IPS-20b (cell line): Measurements from ENCODE around the gene MGAT4A.

ENCODE experiments used
- H3K27ac ChIP-seq: one replicate; pipeline ENCODE4 v1.5.1; 2013; ENCODE audit warnings: low read length
- H3K27me3 ChIP-seq: 2 replicates; pipeline ENCODE4 v1.6.1; 2013; ENCODE audit warnings: mild to moderate bottlenecking, low read length, inconsistent platforms; ENCODE audit not compliant: insufficient read depth
- H3K36me3 ChIP-seq: 2 replicates; pipeline ENCODE4 v1.6.1; 2013; ENCODE audit warnings: low read depth, mild to moderate bottlenecking, inconsistent platforms, low read length, moderate library complexity; ENCODE audit not compliant: insufficient read depth
- H3K4me1 ChIP-seq: 2 replicates; pipeline ENCODE4 v1.6.1; 2013; ENCODE audit warnings: mild to moderate bottlenecking, control low read depth, inconsistent platforms, low read length, moderate library complexity; ENCODE audit not compliant: insufficient read depth
- H3K4me3 ChIP-seq: 2 replicates; pipeline ENCODE4 v1.5.1; 2013; ENCODE audit warnings: mild to moderate bottlenecking, low read length, inconsistent platforms
- H3K9ac ChIP-seq: 2 replicates; pipeline ENCODE4 v1.6.1; 2013; ENCODE audit warnings: low read depth, mild to moderate bottlenecking, inconsistent platforms, low read length, moderate library complexity
- H3K9me3 ChIP-seq: 2 replicates; pipeline ENCODE4 v1.6.1; 2013; ENCODE audit warnings: mild to moderate bottlenecking, low read depth, low read length, inconsistent platforms; ENCODE audit not compliant: insufficient read depth

The MGAT4A gene

DNA sequence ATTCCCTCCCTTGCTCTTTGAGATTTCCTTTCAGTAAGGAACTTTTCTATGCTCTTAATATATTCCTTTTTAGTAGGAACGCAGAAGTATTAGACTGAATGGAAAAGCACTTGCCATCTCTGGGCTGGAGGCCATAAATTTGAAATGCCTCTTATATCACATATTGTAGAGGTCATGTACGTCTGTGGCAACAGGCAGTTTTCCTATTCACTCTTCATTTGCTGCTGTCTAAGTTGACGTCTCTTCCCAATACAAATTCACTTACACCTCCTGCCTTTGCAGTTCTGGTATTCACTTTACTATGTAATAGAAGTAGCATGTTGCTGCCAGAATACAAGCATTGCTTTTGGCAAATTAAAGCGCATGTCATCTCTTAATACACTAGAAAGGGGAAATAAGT, 34.7 kb downstream of the MGAT4A start:
- H3K27me3 ChIP-seq, result no peaks in the 10 kb centered on the region
- H3K36me3 ChIP-seq, result no peaks in the 10 kb centered on the region
- H3K4me3 ChIP-seq, result no peak overlapping the region
- H3K9me3 ChIP-seq, result no peaks in the 10 kb centered on the region
- no peak overlapping the region for H3K27ac ChIP-seq
- no peak overlapping the region for H3K9ac ChIP-seq
- no peaks in the 10 kb centered on the region for H3K4me1 ChIP-seq

DNA sequence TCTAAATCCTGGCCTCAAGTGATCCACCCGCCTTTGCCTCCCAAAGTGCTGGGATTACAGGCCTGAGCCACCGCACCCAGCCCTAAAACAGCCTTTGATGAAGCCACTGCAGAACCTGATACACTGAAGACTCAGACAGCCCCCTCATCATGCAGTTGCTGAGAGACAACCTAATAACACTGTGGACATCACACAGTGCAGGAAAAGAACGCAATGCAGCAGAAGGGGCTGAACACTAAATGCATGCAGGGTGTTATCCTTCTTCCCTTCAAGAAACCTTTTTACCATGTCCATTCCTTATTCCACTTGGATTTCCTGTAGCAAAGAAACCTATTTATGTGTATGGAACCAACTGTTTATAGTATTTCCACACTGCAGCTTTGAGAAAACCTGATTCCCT, 35.7 kb downstream of the MGAT4A start:
- no peaks in the 10 kb centered on the region for H3K9me3 ChIP-seq
- H3K27ac ChIP-seq, result no peak overlapping the region
- no peak overlapping the region for H3K9ac ChIP-seq
- H3K4me1 ChIP-seq, result no peaks in the 10 kb centered on the region
- H3K36me3 ChIP-seq, result no peaks in the 10 kb centered on the region
- no peak overlapping the region for H3K4me3 ChIP-seq
- H3K27me3 ChIP-seq, result no peaks in the 10 kb centered on the region

DNA sequence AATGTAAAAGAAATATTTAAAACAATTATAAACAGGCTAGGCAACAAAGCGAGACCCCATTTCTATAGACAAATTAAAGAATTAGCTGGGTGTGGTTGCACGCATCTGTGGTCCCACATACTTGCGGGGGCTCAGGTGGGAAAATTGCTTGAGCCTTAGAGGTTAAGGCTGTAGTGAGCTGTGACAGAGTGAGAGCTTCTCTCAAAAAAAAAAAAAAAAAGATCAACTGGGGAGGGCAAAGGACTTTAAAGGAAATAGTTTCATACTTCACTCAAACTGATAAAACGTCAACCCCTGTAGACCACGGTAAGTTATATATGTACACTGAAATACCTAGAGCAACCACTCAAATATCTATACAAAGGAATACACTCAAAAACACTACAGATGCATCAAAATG, 37.5 kb downstream of the MGAT4A start:
- Histone ChIP-seq H3K4me3 (no peak overlapping the region), H3K36me3 (no peaks in the 10 kb centered on the region), H3K9me3 (no peaks in the 10 kb centered on the region)

DNA sequence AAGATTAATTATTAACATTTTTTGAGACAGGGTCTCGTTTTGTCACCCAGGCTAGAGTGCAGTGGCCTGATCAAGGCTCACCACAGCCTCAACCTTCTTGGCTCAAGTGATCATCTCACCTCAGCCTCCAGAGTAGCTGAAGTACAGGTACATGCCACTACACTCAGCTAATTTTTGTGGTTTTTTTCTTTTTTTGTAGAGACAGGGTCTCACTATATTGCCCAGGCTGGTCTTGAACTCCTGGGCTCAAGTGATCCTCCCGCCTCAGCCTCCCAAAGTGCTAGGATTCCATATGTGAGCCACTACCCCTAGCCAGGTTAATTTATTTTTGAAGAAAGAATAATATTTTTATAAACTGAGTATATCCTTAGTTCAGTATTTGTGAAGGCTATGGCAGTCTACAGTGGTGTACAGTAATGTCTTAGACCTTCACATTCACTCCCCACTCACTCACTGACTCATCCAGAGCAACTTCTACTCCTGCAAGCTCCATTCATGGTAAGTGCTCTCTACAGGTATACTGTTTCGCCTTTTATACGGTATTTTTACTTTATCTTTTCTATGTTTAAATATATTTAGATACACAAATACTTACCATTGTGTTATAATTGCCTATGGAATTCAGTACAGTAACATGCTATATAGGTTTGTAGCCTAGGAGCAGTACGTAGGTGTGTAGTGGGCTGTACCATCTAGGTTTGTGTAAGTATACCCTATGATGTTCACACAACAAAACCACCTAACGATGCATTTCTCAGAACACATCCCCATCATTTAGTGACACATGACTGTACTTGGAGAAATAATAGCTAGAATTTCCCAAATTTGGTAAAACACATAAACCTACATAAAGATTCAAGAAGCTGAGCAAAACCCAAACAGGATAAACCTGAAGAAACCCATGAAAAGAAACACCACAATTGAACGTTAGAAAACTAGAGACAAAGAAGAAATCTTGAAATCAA, 38.6 kb downstream of the MGAT4A start:
- no peak overlapping the region for H3K4me3 ChIP-seq
- H3K27ac ChIP-seq, result no peak overlapping the region
- no peaks in the 10 kb centered on the region for H3K9me3 ChIP-seq
- H3K27me3 ChIP-seq, result no peaks in the 10 kb centered on the region
- H3K9ac ChIP-seq, result no peak overlapping the region
- no peaks in the 10 kb centered on the region for H3K36me3 ChIP-seq
- H3K4me1 ChIP-seq, result no peaks in the 10 kb centered on the region

More for the DNA sequence above, 37.5 kb downstream of the MGAT4A start:
- H3K27ac ChIP-seq, result no peak overlapping the region
- H3K4me1 ChIP-seq, result no peaks in the 10 kb centered on the region
- no peaks in the 10 kb centered on the region for H3K27me3 ChIP-seq
- no peak overlapping the region for H3K9ac ChIP-seq

DNA sequence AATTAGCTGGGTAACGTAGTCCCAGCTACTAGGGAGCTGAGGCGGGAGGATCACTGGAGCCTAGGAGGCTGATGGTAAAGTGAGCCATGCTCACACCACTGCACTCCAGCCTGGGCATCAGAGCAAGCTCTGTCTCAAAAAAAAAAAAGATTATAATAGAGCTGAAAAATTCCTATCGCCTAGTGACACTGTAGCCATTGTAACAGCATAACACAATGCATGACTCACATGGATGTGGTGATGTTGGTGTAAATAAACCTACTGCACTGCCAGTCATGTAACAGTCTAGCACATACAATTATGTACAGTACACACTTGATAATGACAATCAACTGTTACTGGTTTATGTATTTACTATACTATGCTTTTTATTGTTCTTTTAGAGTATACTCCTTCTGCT, 39.6 kb downstream of the MGAT4A start:
- Histone ChIP-seq H3K9ac (no peak overlapping the region), H3K27me3 (no peaks in the 10 kb centered on the region), H3K36me3 (no peaks in the 10 kb centered on the region), H3K4me1 (no peaks in the 10 kb centered on the region), H3K27ac (no peak overlapping the region), H3K4me3 (no peak overlapping the region), H3K9me3 (no peaks in the 10 kb centered on the region)

DNA sequence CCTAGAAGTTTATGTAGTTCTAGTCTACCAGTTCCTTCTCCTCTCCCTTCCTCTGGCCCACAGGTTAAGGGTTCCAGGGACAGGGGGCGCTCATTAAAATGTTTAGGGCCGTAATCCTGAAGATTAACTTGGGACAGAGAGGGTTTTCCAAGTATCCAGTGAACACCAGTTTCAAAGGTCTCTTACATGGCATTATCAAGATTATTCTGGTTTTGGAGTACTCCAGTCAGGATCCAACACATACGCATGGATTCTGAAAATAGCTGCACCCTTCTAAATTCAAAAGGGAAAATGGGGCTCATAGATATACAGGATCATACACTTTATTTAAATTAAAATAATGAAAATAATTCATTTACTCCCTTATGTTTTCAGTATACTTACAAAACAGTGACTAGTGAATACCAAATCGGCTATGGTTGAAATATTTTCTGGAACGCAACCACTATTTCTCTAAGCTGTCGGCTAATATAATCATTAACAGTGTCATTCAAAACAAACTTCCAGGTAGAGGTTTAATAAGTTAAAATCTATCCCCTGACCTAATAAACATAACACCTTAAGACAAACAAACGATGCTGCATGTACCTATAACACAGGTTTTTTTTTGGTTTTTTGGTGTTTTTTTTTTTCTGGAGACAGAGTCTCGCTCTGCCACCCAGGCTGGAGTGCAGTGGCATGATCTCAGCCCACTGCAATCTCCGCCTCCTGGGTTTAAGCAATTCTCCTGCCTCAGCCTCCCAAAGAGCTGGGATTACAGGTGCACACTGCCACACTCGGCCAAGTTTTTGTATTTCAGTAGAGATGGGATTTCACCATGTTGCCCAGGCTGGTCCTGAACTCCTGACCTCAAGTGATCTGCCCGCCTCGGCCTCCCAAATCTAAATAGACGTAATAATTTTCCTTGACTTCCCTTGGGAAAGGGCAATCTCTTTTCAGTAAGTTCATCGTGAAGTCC, 44.7 kb downstream of the MGAT4A start:
- H3K4me3 ChIP-seq, result no peak overlapping the region
- no peaks in the 10 kb centered on the region for H3K9me3 ChIP-seq
- no peaks in the 10 kb centered on the region for H3K36me3 ChIP-seq
- no peak overlapping the region for H3K27ac ChIP-seq
- no peak overlapping the region for H3K9ac ChIP-seq
- no peaks in the 10 kb centered on the region for H3K27me3 ChIP-seq
- H3K4me1 ChIP-seq, result no peaks in the 10 kb centered on the region

DNA sequence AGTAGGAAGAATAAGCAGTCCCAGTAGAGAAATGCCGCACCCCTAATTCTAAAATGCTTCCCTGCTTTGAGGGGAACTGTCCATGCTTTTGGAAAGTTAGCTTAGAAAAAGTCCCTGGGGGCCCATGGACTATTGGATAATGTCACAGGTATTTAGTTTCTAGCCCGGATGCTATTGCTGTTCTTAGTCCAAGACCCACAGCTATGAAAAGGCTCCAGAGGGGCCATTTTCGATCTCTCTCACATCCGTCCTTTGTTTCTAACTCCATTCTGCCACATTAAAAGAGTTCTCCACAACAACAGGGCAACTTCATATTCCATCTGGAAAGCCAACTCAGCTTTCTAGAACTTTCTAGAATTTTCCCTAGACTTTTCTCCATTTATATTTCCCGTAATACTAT, 47.2 kb downstream of the MGAT4A start:
- H3K9me3 ChIP-seq, result no peaks in the 10 kb centered on the region
- H3K36me3 ChIP-seq, result no peaks in the 10 kb centered on the region
- no peaks in the 10 kb centered on the region for H3K4me1 ChIP-seq
- no peak overlapping the region for H3K27ac ChIP-seq
- no peak overlapping the region for H3K9ac ChIP-seq
- H3K27me3 ChIP-seq, result no peaks in the 10 kb centered on the region
- H3K4me3 ChIP-seq, result no peak overlapping the region

DNA sequence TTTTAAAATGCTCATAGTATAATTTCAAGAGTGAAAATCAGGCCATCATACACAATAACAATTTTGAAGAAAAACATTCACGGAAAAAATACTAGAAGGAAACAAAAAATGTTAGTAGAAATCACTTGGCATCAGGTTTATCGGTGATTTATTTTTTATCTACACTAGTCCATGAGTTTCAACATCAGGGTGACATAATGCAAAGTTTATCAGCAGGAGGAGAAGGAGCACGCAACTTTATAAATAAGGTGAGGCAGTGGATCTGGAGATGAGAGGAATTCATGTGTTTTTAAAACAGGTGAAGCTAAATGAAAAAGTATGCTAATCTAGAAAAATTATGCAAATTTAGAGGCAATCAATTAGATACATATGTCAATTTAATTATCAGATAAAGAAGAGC, 54.2 kb downstream of the MGAT4A start:
- Histone ChIP-seq H3K4me1 (no peaks in the 10 kb centered on the region), H3K9ac (no peak overlapping the region), H3K27ac (no peak overlapping the region), H3K27me3 (no peaks in the 10 kb centered on the region), H3K36me3 (no peaks in the 10 kb centered on the region), H3K9me3 (no peaks in the 10 kb centered on the region; the same call in 1 of the 2 replicates), H3K4me3 (no peak overlapping the region)

DNA sequence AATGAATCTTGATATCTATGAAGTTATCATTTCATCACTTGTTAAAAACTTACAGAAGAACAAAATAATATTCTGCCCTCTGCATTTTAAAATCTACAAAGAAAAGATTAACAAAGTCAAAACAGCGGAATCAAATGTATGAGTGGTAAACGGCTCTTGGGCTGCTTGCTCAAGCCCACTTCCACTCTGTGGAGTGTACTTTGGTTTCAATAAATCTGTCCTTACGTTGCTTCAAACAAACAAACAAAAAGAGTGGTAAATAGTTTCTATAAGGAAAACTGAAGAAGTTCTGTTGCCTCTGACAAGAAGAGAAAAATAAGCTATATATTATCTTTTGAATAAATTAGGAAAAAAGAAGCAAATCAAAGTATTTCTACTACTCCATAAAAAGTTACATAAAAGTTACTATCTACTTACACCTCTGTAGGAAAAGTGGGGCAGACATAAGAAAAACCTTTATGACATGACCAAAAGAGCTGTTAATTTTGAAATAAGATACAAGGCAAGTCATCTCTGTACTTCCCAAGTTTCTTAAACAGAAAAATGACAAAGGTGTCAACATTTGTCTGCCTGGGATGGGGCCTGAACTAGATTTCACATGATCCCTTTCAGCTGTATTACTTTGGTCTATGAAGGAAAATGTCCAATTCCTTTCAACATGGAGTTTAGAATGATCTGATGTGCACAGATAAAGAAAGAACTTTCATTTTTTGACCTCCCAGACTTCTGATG, 56.5 kb downstream of the MGAT4A start:
- H3K9me3 ChIP-seq, result no peaks in the 10 kb centered on the region; the same call in 1 of the 2 replicates
- H3K4me1 ChIP-seq, result no peaks in the 10 kb centered on the region
- no peak overlapping the region for H3K27ac ChIP-seq
- no peaks in the 10 kb centered on the region for H3K36me3 ChIP-seq
- no peak overlapping the region for H3K9ac ChIP-seq
- H3K4me3 ChIP-seq, result no peak overlapping the region
- no peaks in the 10 kb centered on the region for H3K27me3 ChIP-seq

DNA sequence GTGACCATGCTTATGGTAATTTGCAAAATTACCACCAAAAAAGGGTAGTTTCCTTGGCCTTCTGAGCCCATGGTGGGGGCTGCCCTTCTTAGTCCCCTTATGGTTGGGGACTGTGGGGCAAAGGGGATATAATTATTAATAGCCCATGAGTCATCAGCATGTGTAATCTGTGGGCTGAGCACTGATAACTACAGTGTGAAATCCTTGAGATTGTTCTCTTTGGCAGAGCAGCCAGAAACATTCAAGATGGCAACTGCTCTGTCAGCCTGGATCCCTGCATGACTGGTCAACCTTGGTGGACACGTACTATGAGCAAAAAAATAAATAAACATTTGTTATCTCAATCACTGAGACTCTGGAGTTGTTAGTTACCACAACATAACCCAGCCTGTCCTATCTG, 61.3 kb downstream of the MGAT4A start:
- H3K4me1 ChIP-seq, result no peaks in the 10 kb centered on the region
- H3K9ac ChIP-seq, result no peak overlapping the region
- H3K9me3 ChIP-seq, result no peaks in the 10 kb centered on the region; the same call in none of the 2 replicates
- H3K27ac ChIP-seq, result no peak overlapping the region
- H3K27me3 ChIP-seq, result no peaks in the 10 kb centered on the region
- H3K4me3 ChIP-seq, result no peak overlapping the region
- no peaks in the 10 kb centered on the region for H3K36me3 ChIP-seq

DNA sequence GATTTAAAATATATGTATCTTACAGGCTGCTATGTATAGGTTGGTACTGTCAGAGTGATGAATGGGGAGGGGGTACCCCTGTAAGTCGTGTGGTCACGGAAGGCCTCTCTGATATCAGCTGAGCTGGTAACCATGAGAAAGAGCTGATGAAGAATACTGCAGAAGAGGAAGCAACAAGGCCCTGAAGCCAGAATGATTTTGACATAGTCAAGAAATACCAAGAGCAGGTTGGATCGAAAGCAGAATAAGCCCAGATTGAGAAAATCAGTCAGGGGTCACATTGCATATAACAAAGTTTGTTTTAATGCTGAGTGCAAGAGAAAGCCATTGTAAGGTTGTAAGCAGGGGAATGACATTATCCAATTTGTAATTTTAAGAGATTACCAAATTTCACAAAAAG, 65.3 kb downstream of the MGAT4A start:
- H3K27me3 ChIP-seq, result no peaks in the 10 kb centered on the region
- H3K9ac ChIP-seq, result no peak overlapping the region
- no peaks in the 10 kb centered on the region for H3K36me3 ChIP-seq
- no peak overlapping the region for H3K27ac ChIP-seq
- no peaks in the 10 kb centered on the region; the same call in 1 of the 2 replicates for H3K9me3 ChIP-seq
- H3K4me3 ChIP-seq, result no peak overlapping the region
- H3K4me1 ChIP-seq, result no peaks in the 10 kb centered on the region
